DND-41 (cell line): ENCODE results near the gene CLRN2.

Experiments used
- ATAC-seq: fragments of 200-7000 bp; cut with Tn5 transposase; 3 replicates; pipeline ENCODE4 v1.9.1; 2021; ENCODE audit warnings: low read depth; ENCODE audit not compliant: insufficient read depth
- DNase-seq: peaks from one replicate; pipeline ENCODE4 v3.0.0-alpha.2; 2020
- H2AFZ ChIP-seq: 2 replicates; pipeline ENCODE4 v1.6.0; 2012; ENCODE audit warnings: low read depth, low read length
- H3K27ac ChIP-seq: 2 replicates; pipeline ENCODE4 v1.5.1; 2012; ENCODE audit warnings: low read length, inconsistent platforms
- H3K27me3 ChIP-seq: fragments of 200-600 bp; sonication (generic); 2 replicates; pipeline ENCODE4 v1.6.0; 2012; ENCODE audit warnings: low read length, mild to moderate bottlenecking, inconsistent platforms; ENCODE audit not compliant: insufficient read depth, poor library complexity
- H3K36me3 ChIP-seq: 2 replicates; pipeline ENCODE4 v1.5.1; 2012; ENCODE audit warnings: low read length, inconsistent platforms; ENCODE audit not compliant: insufficient read depth
- H3K4me1 ChIP-seq: 2 replicates; pipeline ENCODE4 v1.5.1; 2012; ENCODE audit warnings: mild to moderate bottlenecking, low read length; ENCODE audit not compliant: insufficient read depth
- H3K4me2 ChIP-seq: 2 replicates; pipeline ENCODE4 v1.6.0; 2012; ENCODE audit warnings: mild to moderate bottlenecking, moderate library complexity, low read length, inconsistent platforms; ENCODE audit not compliant: insufficient read depth
- H3K4me3 ChIP-seq, 2 experiments: fragments of 200-600 bp in 1 of 2; shearing (Covaris generic) in 1 of 2; 2 replicates each; pipeline ENCODE4 v1.5.1; 2012 to 2016; ENCODE audit warnings: inconsistent platforms in 2 of 2, low read length in 2 of 2, mild to moderate bottlenecking in 2 of 2, low read depth in 1 of 2, moderate library complexity in 1 of 2
- H3K79me2 ChIP-seq: 2 replicates; pipeline ENCODE4 v1.6.0; 2012; ENCODE audit warnings: low read length, inconsistent platforms; ENCODE audit not compliant: insufficient read depth
- H3K9ac ChIP-seq: 2 replicates; pipeline ENCODE4 v1.6.0; 2012; ENCODE audit warnings: low read depth, mild to moderate bottlenecking, inconsistent platforms, low read length, moderate library complexity
- H3K9me3 ChIP-seq: 2 replicates; pipeline ENCODE4 v1.5.1; 2012; ENCODE audit warnings: low read length, moderate library complexity, mild to moderate bottlenecking, inconsistent platforms; ENCODE audit not compliant: insufficient read depth, severe bottlenecking
- H4K20me1 ChIP-seq: 2 replicates; pipeline ENCODE4 v1.6.0; 2012; ENCODE audit warnings: low read length; ENCODE audit not compliant: insufficient read depth
- CTCF ChIP-seq: IDR thresholded peaks from 2 replicates; pipeline ENCODE4 v1.5.1; 2012; ENCODE audit warnings: borderline replicate concordance, low read length, moderate library complexity, mild to moderate bottlenecking; ENCODE audit not compliant: poor library complexity, severe bottlenecking; ENCODE audit errors: extremely low read depth
- EZH2 ChIP-seq: IDR thresholded peaks from 3 replicates; pipeline ENCODE4 v1.6.1; 2012; ENCODE audit warnings: borderline replicate concordance, low read depth, mild to moderate bottlenecking, moderate library complexity, low read length, inconsistent platforms; ENCODE audit not compliant: severe bottlenecking

The CLRN2 gene

DNA sequence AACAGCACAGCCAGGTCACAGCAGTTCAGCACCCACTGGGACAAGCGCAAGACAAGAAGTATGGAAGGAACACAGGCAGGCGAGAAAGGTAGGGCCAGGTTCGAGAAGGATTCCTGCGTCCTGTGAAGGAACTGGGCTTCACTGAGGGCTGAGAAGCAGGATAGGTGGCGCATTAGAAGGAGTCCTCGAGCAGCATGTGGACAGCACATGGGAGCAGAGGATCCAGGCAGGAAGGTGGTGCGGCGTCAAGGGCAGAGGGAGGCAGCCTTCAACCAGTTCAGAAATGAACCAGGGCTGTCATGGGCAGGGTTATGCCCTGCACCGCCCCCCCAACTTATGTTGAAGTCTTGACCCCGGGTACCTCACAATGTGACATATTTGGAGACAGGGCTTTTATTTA lies 31.3 kb downstream of the CLRN2 start:
- no peak overlapping the region for H3K9ac ChIP-seq
- H4K20me1 ChIP-seq, result no peaks in the 10 kb centered on the region
- no peaks in the 10 kb centered on the region for H3K27me3 ChIP-seq
- no peak overlapping the region for H3K4me3 ChIP-seq
- no peak overlapping the region for H2AFZ ChIP-seq
- no peaks in the 10 kb centered on the region for H3K79me2 ChIP-seq
- H3K27ac ChIP-seq, result no peak overlapping the region
- no peak for DNase-seq
- no peak overlapping the region for H3K4me2 ChIP-seq
- 0 out of 2 replicates have a peak, but pooled peaks cover 2% of the 10 kb centered on the region for H3K4me1 ChIP-seq
- TF ChIP-seq EZH2, result no peak
- TF ChIP-seq CTCF, result no peak
- no peaks in the 10 kb centered on the region for H3K9me3 ChIP-seq
- no peaks in the 10 kb centered on the region for H3K36me3 ChIP-seq
- no peak for ATAC-seq

- 0 out of 2 replicates have a peak, but pooled peaks cover 2% of the 10 kb centered on the region for H3K4me1 ChIP-seq
- no peaks in the 10 kb centered on the region for H3K79me2 ChIP-seq
- no peak overlapping the region for H2AFZ ChIP-seq
- no peak overlapping the region for H3K4me2 ChIP-seq
- DNase-seq, result no peak
- H3K27me3 ChIP-seq, result peaks cover 3% of the 10 kb centered on the region
- H3K9ac ChIP-seq, result no peak overlapping the region
- no peaks in the 10 kb centered on the region for H3K36me3 ChIP-seq
- no peaks in the 10 kb centered on the region for H4K20me1 ChIP-seq
- no peak for ATAC-seq
- no peaks in the 10 kb centered on the region for H3K9me3 ChIP-seq
- TF ChIP-seq CTCF (no peak), EZH2 (no peak)
- no peak overlapping the region for H3K4me3 ChIP-seq
- no peak overlapping the region for H3K27ac ChIP-seq
Observed at GRCh38 chr4:17546678-17547077, 31.7 kb downstream of the CLRN2 start.

GRCh38 chr4:17550549-17550948 lies 35.6 kb downstream of the CLRN2 start:
- H3K9me3 ChIP-seq, result no peaks in the 10 kb centered on the region
- H3K4me1 ChIP-seq, result 0 out of 2 replicates have a peak, but pooled peaks cover 2% of the 10 kb centered on the region
- no peaks in the 10 kb centered on the region for H3K36me3 ChIP-seq
- DNase-seq, result no peak
- H3K27ac ChIP-seq, result no peak overlapping the region
- TF ChIP-seq CTCF (no peak), EZH2 (no peak)
- H3K4me2 ChIP-seq, result no peak overlapping the region
- ATAC-seq, result no peak
- no peaks in the 10 kb centered on the region for H3K79me2 ChIP-seq
- no peak overlapping the region for H3K4me3 ChIP-seq
- no peak overlapping the region for H3K9ac ChIP-seq
- H4K20me1 ChIP-seq, result no peaks in the 10 kb centered on the region
- H3K27me3 ChIP-seq, result peaks cover 15% of the 10 kb centered on the region
- no peak overlapping the region for H2AFZ ChIP-seq

- H3K9me3 ChIP-seq, result no peaks in the 10 kb centered on the region
- no peak overlapping the region for H3K4me3 ChIP-seq
- no peak overlapping the region for H3K9ac ChIP-seq
- DNase-seq (no peak), ATAC-seq (no peak)
- H3K79me2 ChIP-seq, result no peaks in the 10 kb centered on the region
- H3K4me1 ChIP-seq, result 0 out of 2 replicates have a peak, but pooled peaks cover 2% of the 10 kb centered on the region
- H3K4me2 ChIP-seq, result no peak overlapping the region
- peaks cover 15% of the 10 kb centered on the region for H3K27me3 ChIP-seq
- H2AFZ ChIP-seq, result no peak overlapping the region
- no peak for TF ChIP-seq EZH2
- TF ChIP-seq CTCF, result no peak
- no peak overlapping the region for H3K27ac ChIP-seq
- H3K36me3 ChIP-seq, result no peaks in the 10 kb centered on the region
- H4K20me1 ChIP-seq, result no peaks in the 10 kb centered on the region
Observed at GRCh38 chr4:17552427-17552826, 37.5 kb downstream of the CLRN2 start.
